H9 (cell line): ENCODE results near the gene SPINK2. TPM values are rescaled to one million over a fixed set of nuclear protein-coding genes. Genes with fewer than 3 reads are reported as not detected.

Experiments used
- DNase-seq: peaks from one replicate; pipeline ENCODE4 v3.0.0-alpha.2; 2017
- H2AFZ ChIP-seq: one replicate; pipeline ENCODE4 v1.6.1; 2013; ENCODE audit warnings: mild to moderate bottlenecking, low read length, control low read depth, moderate library complexity
- H2AK5ac ChIP-seq: 2 replicates; pipeline ENCODE4 v1.6.1; 2013; ENCODE audit warnings: low read length, control low read depth, mixed read lengths; ENCODE audit not compliant: insufficient read length
- H2BK120ac ChIP-seq: one replicate; pipeline ENCODE4 v1.6.1; 2013; ENCODE audit warnings: low read depth, mild to moderate bottlenecking, low read length, control low read depth, inconsistent platforms; ENCODE audit not compliant: poor library complexity, severe bottlenecking
- H2BK12ac ChIP-seq: 2 replicates; pipeline ENCODE4 v1.6.1; 2013; ENCODE audit warnings: low read length, control low read depth, mixed read lengths, low read depth; ENCODE audit not compliant: insufficient read length
- H2BK15ac ChIP-seq: 2 replicates; pipeline ENCODE4 v1.6.1; 2013; ENCODE audit warnings: low read depth, low read length, control low read depth
- H2BK20ac ChIP-seq: one replicate; pipeline ENCODE4 v1.6.1; 2013; ENCODE audit warnings: low read depth, mild to moderate bottlenecking, low read length, control low read depth, inconsistent platforms; ENCODE audit not compliant: poor library complexity, severe bottlenecking
- H2BK5ac ChIP-seq: 2 replicates; pipeline ENCODE4 v1.6.1; 2013; ENCODE audit warnings: low read length, control low read depth, mixed read lengths; ENCODE audit not compliant: insufficient read length
- H3K14ac ChIP-seq: 2 replicates; pipeline ENCODE4 v1.6.1; 2013; ENCODE audit warnings: low read length, control low read depth; ENCODE audit not compliant: insufficient read depth
- H3K18ac ChIP-seq: 2 replicates; pipeline ENCODE4 v1.6.1; 2013; ENCODE audit warnings: low read depth, mild to moderate bottlenecking, mixed read lengths, low read length, control low read depth; ENCODE audit not compliant: insufficient read length
- H3K23ac ChIP-seq: 2 replicates; pipeline ENCODE4 v1.6.1; 2013; ENCODE audit warnings: low read length, control low read depth, mixed read lengths, low read depth; ENCODE audit not compliant: insufficient read length
- H3K23me2 ChIP-seq: 2 replicates; pipeline ENCODE4 v1.6.1; 2013; ENCODE audit warnings: low read depth, mild to moderate bottlenecking, mixed read lengths, low read length, control low read depth; ENCODE audit not compliant: insufficient read length, poor library complexity, severe bottlenecking
- H3K27ac ChIP-seq: 2 replicates; pipeline ENCODE4 v1.5.1; 2013; ENCODE audit warnings: low read length, control low read depth, mixed read lengths, low read depth; ENCODE audit not compliant: insufficient read length
- H3K27me3 ChIP-seq: 2 replicates; pipeline ENCODE4 v1.6.1; 2013; ENCODE audit warnings: low read length, control low read depth, inconsistent platforms; ENCODE audit not compliant: insufficient read depth
- H3K4ac ChIP-seq: 2 replicates; pipeline ENCODE4 v1.6.1; 2013; ENCODE audit warnings: low read depth, mild to moderate bottlenecking, control low read depth, inconsistent platforms, low read length, moderate library complexity
- H3K4me1 ChIP-seq: 2 replicates; pipeline ENCODE4 v1.6.1; 2013; ENCODE audit warnings: low read length, control low read depth, inconsistent platforms; ENCODE audit not compliant: insufficient read depth
- H3K4me2 ChIP-seq: 2 replicates; pipeline ENCODE4 v1.6.1; 2013; ENCODE audit warnings: low read length, control low read depth, mixed read lengths; ENCODE audit not compliant: insufficient read length, insufficient read depth
- H3K56ac ChIP-seq: 2 replicates; pipeline ENCODE4 v1.6.1; 2013; ENCODE audit warnings: low read depth, mild to moderate bottlenecking, mixed read lengths, low read length, control low read depth; ENCODE audit not compliant: insufficient read length
- H3K79me1 ChIP-seq: 2 replicates; pipeline ENCODE4 v1.6.1; 2013; ENCODE audit warnings: low read depth, mild to moderate bottlenecking, moderate library complexity, low read length, control low read depth, inconsistent platforms; ENCODE audit not compliant: insufficient read depth, poor library complexity, severe bottlenecking
- H3K79me2 ChIP-seq: 2 replicates; pipeline ENCODE4 v1.6.1; 2013; ENCODE audit warnings: low read length, control low read depth, inconsistent platforms; ENCODE audit not compliant: insufficient read depth
- H3K9ac ChIP-seq: 2 replicates; pipeline ENCODE4 v1.6.1; 2013; ENCODE audit warnings: low read length, control low read depth, mixed read lengths; ENCODE audit not compliant: insufficient read length; ENCODE audit errors: extremely low read depth
- H3K9me3 ChIP-seq: one replicate; pipeline ENCODE4 v1.6.1; 2013; ENCODE audit warnings: low read depth, low read length, inconsistent platforms; ENCODE audit not compliant: control insufficient read depth
- H3T11ph ChIP-seq: one replicate; pipeline ENCODE4 v1.6.1; 2013; ENCODE audit warnings: mild to moderate bottlenecking, low read length, control low read depth, inconsistent platforms
- H4K20me1 ChIP-seq: one replicate; pipeline ENCODE4 v1.6.1; 2013; ENCODE audit not compliant: control insufficient read depth, insufficient read length, insufficient read depth
- H4K5ac ChIP-seq: 2 replicates; pipeline ENCODE4 v1.6.1; 2013; ENCODE audit warnings: low read depth, mild to moderate bottlenecking, mixed read lengths, low read length, control low read depth; ENCODE audit not compliant: insufficient read length
- H4K8ac ChIP-seq: replicated peaks from 2 replicates; pipeline ENCODE4 v1.6.1; 2013; ENCODE audit warnings: low read length, control low read depth, mixed read lengths, low read depth; ENCODE audit not compliant: insufficient read length
- H4K91ac ChIP-seq: 2 replicates; pipeline ENCODE4 v1.6.1; 2013; ENCODE audit warnings: low read depth, mild to moderate bottlenecking, moderate library complexity, mixed read lengths, low read length, control low read depth; ENCODE audit not compliant: insufficient read length
- H3K27ac Mint-ChIP-seq, 3 experiments: 2 replicates in 2 of 3; 3 replicates in 1 of 3; pipeline ENCODE4 v1.8.0; 2020 to 2021; ENCODE audit warnings: mixed read lengths in 3 of 3, mild to moderate bottlenecking in 1 of 3, moderate library complexity in 1 of 3
- H3K27me3 Mint-ChIP-seq: 2 replicates; pipeline ENCODE4 v1.8.0; 2021; ENCODE audit warnings: low read depth, mild to moderate bottlenecking, moderate library complexity, mixed read lengths
- H3K36me3 Mint-ChIP-seq, 3 experiments: 2 replicates in 2 of 3; 3 replicates in 1 of 3; pipeline ENCODE4 v1.8.0; 2020 to 2021; ENCODE audit warnings: low read depth in 3 of 3, mixed read lengths in 3 of 3; ENCODE audit not compliant: insufficient read depth in 1 of 3
- H3K4me1 Mint-ChIP-seq, 2 experiments: 2 replicates each; pipeline ENCODE4 v1.8.0; 2020; ENCODE audit warnings: mixed read lengths in 2 of 2
- H3K4me3 Mint-ChIP-seq, 2 experiments: 2 replicates in 1 of 2; 3 replicates in 1 of 2; pipeline ENCODE4 v1.8.0; 2020 to 2021; ENCODE audit warnings: mild to moderate bottlenecking in 2 of 2, mixed read lengths in 2 of 2, moderate library complexity in 1 of 2
- H3K9me3 Mint-ChIP-seq, 2 experiments: 2 replicates in 1 of 2; 3 replicates in 1 of 2; pipeline ENCODE4 v1.8.0; 2020; ENCODE audit warnings: mild to moderate bottlenecking in 2 of 2, mixed read lengths in 2 of 2, moderate library complexity in 1 of 2
- WGBS: extraction: QIAGEN DNeasy Blood & Tissue Kit; methylation state at CpG from one replicate; pipeline ENCODE4 v1.1.7; 2013; ENCODE audit warnings: missing lambda C conversion rate, low lambda C conversion rate, mixed read lengths; ENCODE audit not compliant: insufficient read length; ENCODE audit errors: extremely low coverage; 5-methylcytosine and 5-hydroxymethylcytosine counted together
- total RNA-seq: library from RNA; stranded (reverse); gene quantifications from 2 replicates; pipeline ENCODE4 v1.2.1, GENCODE V29; 2021
- TF ChIP-seq, protein P1 (sequence below): fragments of 200-600 bp; sonication (generic); conservative IDR thresholded peaks from 3 replicates; pipeline ENCODE4 v1.8.0; 2021; ENCODE audit warnings: antibody characterized with exemption, mild to moderate bottlenecking

SPINK2 gene
- total RNA-seq, 1 experiment from 2014 or later = 0.44 TPM

- Histone ChIP-seq H2BK120ac (no peak overlapping the region), H3K4ac (no peak overlapping the region), H3K23ac (no peak overlapping the region), H2BK5ac (no peak overlapping the region), H3K56ac (no peak overlapping the region), H2BK12ac (no peak overlapping the region), H3T11ph (no peak overlapping the region), H3K27me3 (peaks cover 2% of the 10 kb centered on the region; the same call in 1 of the 2 replicates), H2AK5ac (no peak overlapping the region), H3K79me1 (no peaks in the 10 kb centered on the region), H4K5ac (no peak overlapping the region), H2BK15ac (no peak overlapping the region), H4K91ac (no peak overlapping the region), H3K14ac (no peak overlapping the region), H4K8ac (no peak overlapping the region), H3K27ac (no peak overlapping the region), H3K4me1 (no peaks in the 10 kb centered on the region), H4K20me1 (no peaks in the 10 kb centered on the region), H3K79me2 (no peaks in the 10 kb centered on the region), H3K9ac (no peak overlapping the region), H3K18ac (no peak overlapping the region), H3K9me3 (no peaks in the 10 kb centered on the region), H2BK20ac (no peak overlapping the region), H3K23me2 (no peaks in the 10 kb centered on the region), H3K4me2 (no peak overlapping the region), H2AFZ (no peak overlapping the region)
- no peaks in the 10 kb centered on the region for H3K36me3 Mint-ChIP-seq
- H3K4me3 Mint-ChIP-seq = no peak overlapping the region
- TF ChIP-seq, protein P1, sequence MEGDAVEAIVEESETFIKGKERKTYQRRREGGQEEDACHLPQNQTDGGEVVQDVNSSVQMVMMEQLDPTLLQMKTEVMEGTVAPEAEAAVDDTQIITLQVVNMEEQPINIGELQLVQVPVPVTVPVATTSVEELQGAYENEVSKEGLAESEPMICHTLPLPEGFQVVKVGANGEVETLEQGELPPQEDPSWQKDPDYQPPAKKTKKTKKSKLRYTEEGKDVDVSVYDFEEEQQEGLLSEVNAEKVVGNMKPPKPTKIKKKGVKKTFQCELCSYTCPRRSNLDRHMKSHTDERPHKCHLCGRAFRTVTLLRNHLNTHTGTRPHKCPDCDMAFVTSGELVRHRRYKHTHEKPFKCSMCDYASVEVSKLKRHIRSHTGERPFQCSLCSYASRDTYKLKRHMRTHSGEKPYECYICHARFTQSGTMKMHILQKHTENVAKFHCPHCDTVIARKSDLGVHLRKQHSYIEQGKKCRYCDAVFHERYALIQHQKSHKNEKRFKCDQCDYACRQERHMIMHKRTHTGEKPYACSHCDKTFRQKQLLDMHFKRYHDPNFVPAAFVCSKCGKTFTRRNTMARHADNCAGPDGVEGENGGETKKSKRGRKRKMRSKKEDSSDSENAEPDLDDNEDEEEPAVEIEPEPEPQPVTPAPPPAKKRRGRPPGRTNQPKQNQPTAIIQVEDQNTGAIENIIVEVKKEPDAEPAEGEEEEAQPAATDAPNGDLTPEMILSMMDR = no peak
- no peak overlapping the region for H3K27ac Mint-ChIP-seq
- no peaks in the 10 kb centered on the region for H3K9me3 Mint-ChIP-seq
- no peak for DNase-seq
- no CpG with 5 or more reads among the region's 2 CpGs for WGBS
- peaks cover 7% of the 10 kb centered on the region in 2 experiments for H3K4me1 Mint-ChIP-seq
- peaks cover 14% of the 10 kb centered on the region for H3K27me3 Mint-ChIP-seq
Observed at GRCh38 chr4:56857601-56858309, 36.3 kb upstream of the SPINK2 start.
